Measurements from ENCODE around the gene MINK1.

GRCh38 chr17:4893721-4894560, 60.8 kb downstream of the MINK1 start:
- TF ChIP-seq CTCF (conservative IDR thresholded peaks at IDR 0.05 in 1 of 2, IDR thresholded peaks at IDR 0.05 in 1 of 2; ENCODE audit: extremely low read depth in 1 of 2, insufficient read depth in 1 of 2, low read depth in 1 of 2, low read length in 2 of 2) (no peak), EZH2 (IDR thresholded peaks at IDR 0.05; ENCODE audit: borderline replicate concordance, low read length) (no peak)

All from mammary epithelial cell (primary cell).